ENCODE results near the gene ZNF595. TPM values are rescaled to one million over a fixed set of nuclear protein-coding genes. Genes with fewer than 3 reads are reported as not detected.
"Not testable (repeated sequence)": the region's sequence is repeated elsewhere in the genome, so short reads cannot be mapped to it uniquely, and the experiment has no call there.

The ZNF595 gene
- polyA plus RNA-seq, 1 of the 3 experiments (the other 2 are of a cell fraction): 88.4 TPM

DNA sequence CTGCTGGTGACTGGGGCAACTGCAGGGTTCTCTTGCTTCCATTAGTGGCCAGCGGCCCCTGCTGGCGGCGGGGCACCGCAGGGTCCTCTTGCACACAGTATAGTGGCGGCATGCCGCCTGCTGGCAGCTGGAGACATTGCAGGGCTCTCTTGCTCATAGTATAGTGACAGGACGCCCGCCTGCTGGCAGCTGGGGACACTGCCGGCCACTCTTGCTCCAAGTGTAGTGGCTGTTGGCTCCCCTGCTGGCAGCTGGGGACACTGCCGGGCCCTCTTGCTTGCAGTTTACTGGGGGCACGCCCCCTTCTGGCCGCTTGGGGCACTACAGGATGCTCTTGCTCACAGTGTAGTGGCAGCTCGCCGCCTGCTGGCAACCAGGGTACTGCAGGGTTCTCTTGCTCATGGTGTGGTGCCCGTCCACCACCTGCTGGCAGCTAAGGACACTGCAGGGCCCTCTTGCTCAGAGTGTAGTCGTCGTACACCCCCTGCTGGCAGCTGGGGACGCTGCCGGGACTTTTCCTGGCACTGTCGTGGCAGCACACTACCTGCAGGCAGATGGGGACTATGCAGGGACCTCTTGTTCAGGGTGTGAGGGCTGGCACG is 41.2 kb upstream of the ZNF595 start:
- H3K9me3 ChIP-seq; H3F3A ChIP-seq (replicated peaks; ENCODE audit: insufficient read depth); DNase-seq; H3K4me3 ChIP-seq (ENCODE audit: low read depth in 2 of 2, low read length in 1 of 2); H3K4me2 ChIP-seq; H3K4me1 ChIP-seq (ENCODE audit: control insufficient read depth in 1 of 2, insufficient read depth in 2 of 2, low read depth in 1 of 2, low read length in 1 of 2); H2AFZ ChIP-seq (ENCODE audit: low read depth); POLR2A ChIA-PET; H3K9ac ChIP-seq; H4K20me1 ChIP-seq (ENCODE audit: insufficient read depth); CTCF ChIA-PET; H3K27ac ChIP-seq (ENCODE audit: low read depth in 2 of 2, low read length in 1 of 2); H3K36me3 ChIP-seq (replicated peaks in 1 of 2; ENCODE audit: control insufficient read depth in 1 of 2, insufficient read depth in 2 of 2, low read length in 1 of 2); H3K9me2 ChIP-seq; H3K27me3 ChIP-seq (ENCODE audit: insufficient read depth); H3K79me2 ChIP-seq (ENCODE audit: insufficient read depth): not testable (repeated sequence)
- 55% methylated on average over 7 of the region's 21 CpGs for WGBS (ENCODE audit: low lambda C conversion rate)

DNA sequence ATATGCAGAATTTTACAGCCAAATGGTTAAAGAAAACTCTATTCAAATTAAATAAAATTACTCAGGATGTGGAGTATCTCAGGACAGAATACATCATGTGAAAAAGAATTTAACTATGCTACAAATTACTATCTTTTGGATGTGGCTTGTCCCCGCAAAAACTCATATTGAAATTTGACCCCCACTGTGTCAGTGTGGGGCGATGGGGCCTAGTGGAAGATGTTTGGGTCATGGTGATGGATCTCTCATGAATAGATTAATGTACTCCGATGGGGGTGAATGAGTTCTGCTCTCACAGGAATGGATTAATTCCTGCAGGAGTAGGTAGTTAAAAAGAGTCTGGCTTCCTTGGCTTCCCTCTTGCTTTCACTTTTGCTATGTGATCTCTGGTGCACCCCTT is 35.0 kb upstream of the ZNF595 start:
- POLR2A ChIA-PET; H2AFZ ChIP-seq (ENCODE audit: low read depth); DNase-seq; H3K4me3 ChIP-seq (ENCODE audit: low read depth in 2 of 2, low read length in 1 of 2); H4K20me1 ChIP-seq (ENCODE audit: insufficient read depth); CTCF ChIA-PET; H3K36me3 ChIP-seq (replicated peaks in 1 of 2; ENCODE audit: control insufficient read depth in 1 of 2, insufficient read depth in 2 of 2, low read length in 1 of 2); H3K9ac ChIP-seq; H3K27ac ChIP-seq (ENCODE audit: low read depth in 2 of 2, low read length in 1 of 2); H3K4me1 ChIP-seq (ENCODE audit: control insufficient read depth in 1 of 2, insufficient read depth in 2 of 2, low read depth in 1 of 2, low read length in 1 of 2); H3K9me2 ChIP-seq; H3F3A ChIP-seq (replicated peaks; ENCODE audit: insufficient read depth); H3K9me3 ChIP-seq; H3K4me2 ChIP-seq; H3K79me2 ChIP-seq (ENCODE audit: insufficient read depth); H3K27me3 ChIP-seq (ENCODE audit: insufficient read depth): not testable (repeated sequence)
- WGBS (ENCODE audit: low lambda C conversion rate): 23% methylated on average over 3 of the region's 3 CpGs

GRCh38 chr4:18589-18988 is 34.5 kb upstream of the ZNF595 start:
- H3K9me3 ChIP-seq; CTCF ChIA-PET; H3K4me1 ChIP-seq (ENCODE audit: control insufficient read depth in 1 of 2, insufficient read depth in 2 of 2, low read depth in 1 of 2, low read length in 1 of 2); H3F3A ChIP-seq (replicated peaks; ENCODE audit: insufficient read depth); H3K79me2 ChIP-seq (ENCODE audit: insufficient read depth); POLR2A ChIA-PET; H4K20me1 ChIP-seq (ENCODE audit: insufficient read depth); DNase-seq; H3K4me3 ChIP-seq (ENCODE audit: low read depth in 2 of 2, low read length in 1 of 2); H3K36me3 ChIP-seq (replicated peaks in 1 of 2; ENCODE audit: control insufficient read depth in 1 of 2, insufficient read depth in 2 of 2, low read length in 1 of 2); H3K4me2 ChIP-seq; H3K27ac ChIP-seq (ENCODE audit: low read depth in 2 of 2, low read length in 1 of 2); H3K9me2 ChIP-seq; H3K27me3 ChIP-seq (ENCODE audit: insufficient read depth); H2AFZ ChIP-seq (ENCODE audit: low read depth); H3K9ac ChIP-seq: not testable (repeated sequence)
- 9% methylated on average over 1 of the region's 1 CpG for WGBS (ENCODE audit: low lambda C conversion rate)

DNA sequence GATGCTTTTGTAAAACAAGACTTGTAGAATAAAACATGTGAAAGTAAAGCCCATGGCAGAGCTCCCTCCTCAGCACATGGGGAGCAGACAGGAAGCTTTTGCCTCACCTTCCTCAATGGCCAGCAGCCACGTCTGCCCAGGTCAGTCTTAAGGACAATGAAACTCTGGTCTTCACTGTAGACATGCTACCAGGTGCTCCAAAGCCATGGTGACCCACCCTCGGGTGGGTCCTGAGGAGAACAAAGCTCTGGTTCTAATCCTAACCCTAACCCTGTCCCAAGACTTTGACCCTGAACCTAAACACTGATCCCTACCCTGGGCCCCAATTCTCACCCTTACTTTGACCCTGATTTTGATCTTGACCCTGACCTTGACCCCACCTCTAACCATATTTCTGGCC is 30.2 kb upstream of the ZNF595 start:
- H3K4me3 ChIP-seq (ENCODE audit: low read depth in 2 of 2, low read length in 1 of 2); H3F3A ChIP-seq (replicated peaks; ENCODE audit: insufficient read depth); H3K9ac ChIP-seq; H3K36me3 ChIP-seq (replicated peaks in 1 of 2; ENCODE audit: control insufficient read depth in 1 of 2, insufficient read depth in 2 of 2, low read length in 1 of 2); H3K4me1 ChIP-seq (ENCODE audit: control insufficient read depth in 1 of 2, insufficient read depth in 2 of 2, low read depth in 1 of 2, low read length in 1 of 2); DNase-seq; H3K27me3 ChIP-seq (ENCODE audit: insufficient read depth); H3K9me2 ChIP-seq; H3K9me3 ChIP-seq; H4K20me1 ChIP-seq (ENCODE audit: insufficient read depth); H3K79me2 ChIP-seq (ENCODE audit: insufficient read depth); H3K4me2 ChIP-seq; H3K27ac ChIP-seq (ENCODE audit: low read depth in 2 of 2, low read length in 1 of 2); POLR2A ChIA-PET; CTCF ChIA-PET; H2AFZ ChIP-seq (ENCODE audit: low read depth): not testable (repeated sequence)
- 4% methylated on average over 2 of the region's 2 CpGs for WGBS (ENCODE audit: low lambda C conversion rate)

GRCh38 chr4:24359-24758 is 28.8 kb upstream of the ZNF595 start:
- H3K27ac ChIP-seq (ENCODE audit: low read depth in 2 of 2, low read length in 1 of 2); CTCF ChIA-PET; H3K9me3 ChIP-seq; H3K9ac ChIP-seq; POLR2A ChIA-PET; H3K9me2 ChIP-seq; H3K4me3 ChIP-seq (ENCODE audit: low read depth in 2 of 2, low read length in 1 of 2); H3F3A ChIP-seq (replicated peaks; ENCODE audit: insufficient read depth); H3K79me2 ChIP-seq (ENCODE audit: insufficient read depth); H3K27me3 ChIP-seq (ENCODE audit: insufficient read depth); DNase-seq; H3K4me1 ChIP-seq (ENCODE audit: control insufficient read depth in 1 of 2, insufficient read depth in 2 of 2, low read depth in 1 of 2, low read length in 1 of 2); H3K4me2 ChIP-seq; H4K20me1 ChIP-seq (ENCODE audit: insufficient read depth); H2AFZ ChIP-seq (ENCODE audit: low read depth); H3K36me3 ChIP-seq (replicated peaks in 1 of 2; ENCODE audit: control insufficient read depth in 1 of 2, insufficient read depth in 2 of 2, low read length in 1 of 2): not testable (repeated sequence)
- no CpG with 5 or more reads among the region's 1 CpG for WGBS (ENCODE audit: low lambda C conversion rate)

GRCh38 chr4:27501-27900 is 25.6 kb upstream of the ZNF595 start:
- DNase-seq; H3K4me2 ChIP-seq; H4K20me1 ChIP-seq (ENCODE audit: insufficient read depth); H3K27me3 ChIP-seq (ENCODE audit: insufficient read depth); H2AFZ ChIP-seq (ENCODE audit: low read depth); H3K4me1 ChIP-seq (ENCODE audit: control insufficient read depth in 1 of 2, insufficient read depth in 2 of 2, low read depth in 1 of 2, low read length in 1 of 2); H3K4me3 ChIP-seq (ENCODE audit: low read depth in 2 of 2, low read length in 1 of 2); H3F3A ChIP-seq (replicated peaks; ENCODE audit: insufficient read depth); H3K36me3 ChIP-seq (replicated peaks in 1 of 2; ENCODE audit: control insufficient read depth in 1 of 2, insufficient read depth in 2 of 2, low read length in 1 of 2); H3K9me2 ChIP-seq; H3K9me3 ChIP-seq; H3K27ac ChIP-seq (ENCODE audit: low read depth in 2 of 2, low read length in 1 of 2); H3K79me2 ChIP-seq (ENCODE audit: insufficient read depth); H3K9ac ChIP-seq: not testable (repeated sequence)
- CTCF ChIA-PET: interaction anchor here (1.3 to 2.6 kb wide), 5 partner anchors 10 to 35 kb away, joined by 4 to 52 read pairs (median 6); no protein-coding TSS in a partner anchor
- POLR2A ChIA-PET: interaction anchor here (1.0 kb wide), 1 partner anchor 35 kb away, joined by 3 read pairs; no protein-coding TSS in a partner anchor
- 17% methylated on average over 3 of the region's 3 CpGs for WGBS (ENCODE audit: low lambda C conversion rate)

Measured in SK-N-SH (cell line).